ENCODE data around the gene GREM2. TPM values are rescaled to one million over a fixed set of nuclear protein-coding genes. Genes with fewer than 3 reads are reported as not detected.

The GREM2 gene
- total RNA-seq, 4 donors from 2014 or later, result 0.10 to 0.75 (median 0.64) TPM

- H3K27me3 ChIP-seq, result no peaks in the 10 kb centered on the region
- H3K36me3 ChIP-seq, result no peaks in the 10 kb centered on the region
- no peak for TF ChIP-seq CTCF (IDR thresholded peaks at IDR 0.05 in 4 of 5, conservative IDR thresholded peaks at IDR 0.05 in 1 of 5)
- no peak for TF ChIP-seq POLR2A (IDR thresholded peaks at IDR 0.05)
- no peak overlapping the region for H3K27ac ChIP-seq
- in situ Hi-C loops (cut with MboI; ENCODE audit: low sequenced_read_pairs in 4 of 4), result no loop called here
- no peaks in the 10 kb centered on the region for H3K9me3 ChIP-seq
- H3K4me1 ChIP-seq, result no peaks in the 10 kb centered on the region
- no peak overlapping the region for H3K4me3 ChIP-seq
- ATAC-seq, result no peak
- intact Hi-C loops (cut with DNase I; ENCODE audit: low total_unique reads), result no loop called here
- no peak for DNase-seq
Measured at GRCh38 chr1:240553351-240553750, 58.6 kb downstream of the GREM2 start.

- in situ Hi-C loops (cut with MboI; ENCODE audit: low sequenced_read_pairs in 4 of 4) (no loop called here), intact Hi-C loops (cut with DNase I; ENCODE audit: low total_unique reads) (no loop called here)
- no peaks in the 10 kb centered on the region for H3K27me3 ChIP-seq
- H3K4me1 ChIP-seq, result no peaks in the 10 kb centered on the region
- H3K9me3 ChIP-seq, result no peaks in the 10 kb centered on the region
- no peak overlapping the region for H3K4me3 ChIP-seq
- no peak for DNase-seq
- TF ChIP-seq CTCF (IDR thresholded peaks at IDR 0.05 in 4 of 5, conservative IDR thresholded peaks at IDR 0.05 in 1 of 5) (no peak), POLR2A (IDR thresholded peaks at IDR 0.05) (no peak)
- no peak overlapping the region for H3K27ac ChIP-seq
- no peaks in the 10 kb centered on the region for H3K36me3 ChIP-seq
- no peak for ATAC-seq
Measured at GRCh38 chr1:240539769-240540414, 72.1 kb downstream of the GREM2 start.

- DNase-seq (no peak), ATAC-seq (no peak)
- Histone ChIP-seq H3K4me1 (no peaks in the 10 kb centered on the region), H3K4me3 (no peak overlapping the region), H3K9me3 (no peaks in the 10 kb centered on the region), H3K36me3 (no peaks in the 10 kb centered on the region), H3K27me3 (no peaks in the 10 kb centered on the region), H3K27ac (no peak overlapping the region)
- TF ChIP-seq POLR2A (IDR thresholded peaks at IDR 0.05) (no peak), CTCF (IDR thresholded peaks at IDR 0.05 in 4 of 5, conservative IDR thresholded peaks at IDR 0.05 in 1 of 5) (no peak)
- intact Hi-C loops (cut with DNase I; ENCODE audit: low total_unique reads) (no loop called here), in situ Hi-C loops (cut with MboI; ENCODE audit: low sequenced_read_pairs in 4 of 4) (no loop called here)
Measured at GRCh38 chr1:240538776-240539430, 73.1 kb downstream of the GREM2 start.

GRCh38 chr1:240533154-240533780 is 78.7 kb downstream of the GREM2 start:
- no peaks in the 10 kb centered on the region for H3K27me3 ChIP-seq
- no peak overlapping the region for H3K27ac ChIP-seq
- TF ChIP-seq POLR2A (IDR thresholded peaks at IDR 0.05) (no peak), CTCF (IDR thresholded peaks at IDR 0.05 in 4 of 5, conservative IDR thresholded peaks at IDR 0.05 in 1 of 5) (no peak)
- H3K9me3 ChIP-seq, result no peaks in the 10 kb centered on the region
- no peaks in the 10 kb centered on the region for H3K4me1 ChIP-seq
- intact Hi-C loops (cut with DNase I; ENCODE audit: low total_unique reads), result no loop called here
- in situ Hi-C loops (cut with MboI; ENCODE audit: low sequenced_read_pairs in 4 of 4), result no loop called here
- DNase-seq (no peak), ATAC-seq (no peak)
- no peak overlapping the region for H3K4me3 ChIP-seq
- H3K36me3 ChIP-seq, result no peaks in the 10 kb centered on the region
